NCI-H1436 (cell line): ENCODE data around the gene ACKR1.

ENCODE experiments used
- DNase-seq: peaks from one replicate; lab custom pipeline; 2025; lab: John Stamatoyannopoulos, UW

The ACKR1 gene

DNA sequence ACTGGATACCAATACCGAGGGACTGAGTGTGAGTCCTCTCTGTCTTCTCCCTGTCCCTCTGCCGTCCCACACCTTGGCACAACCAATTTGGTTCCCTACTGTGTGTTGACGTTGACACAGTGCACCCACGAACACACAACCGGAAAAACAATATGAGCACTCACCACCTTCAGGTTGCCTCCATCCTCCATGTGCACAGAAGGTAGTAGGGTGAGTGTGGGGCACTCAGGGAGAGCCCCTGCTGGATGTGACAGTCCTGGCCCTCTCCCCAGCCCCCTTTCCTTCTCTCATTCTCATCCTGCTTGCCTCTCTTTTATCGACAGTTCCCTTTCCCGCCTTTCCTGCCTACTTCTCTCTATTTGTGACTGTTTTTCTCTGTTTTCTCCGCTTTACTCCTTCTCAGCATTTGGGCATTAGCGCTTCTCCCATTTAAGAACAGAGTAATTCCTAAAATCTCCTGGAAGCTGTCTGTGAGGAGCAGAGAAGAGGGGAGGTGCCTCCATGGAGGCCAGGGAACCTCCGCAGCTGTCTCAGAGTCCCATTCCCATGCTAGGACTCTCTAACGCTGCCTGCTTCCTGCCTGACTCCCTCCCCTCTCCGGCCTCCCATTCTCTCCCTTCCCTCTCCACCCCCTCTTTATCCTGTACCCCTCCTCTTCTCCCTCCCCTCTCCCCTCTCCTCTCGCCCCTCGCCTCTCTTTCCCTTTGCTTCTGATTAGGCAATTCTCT is 16.9 kb upstream of the ACKR1 start:
- no peak for DNase-seq

DNA sequence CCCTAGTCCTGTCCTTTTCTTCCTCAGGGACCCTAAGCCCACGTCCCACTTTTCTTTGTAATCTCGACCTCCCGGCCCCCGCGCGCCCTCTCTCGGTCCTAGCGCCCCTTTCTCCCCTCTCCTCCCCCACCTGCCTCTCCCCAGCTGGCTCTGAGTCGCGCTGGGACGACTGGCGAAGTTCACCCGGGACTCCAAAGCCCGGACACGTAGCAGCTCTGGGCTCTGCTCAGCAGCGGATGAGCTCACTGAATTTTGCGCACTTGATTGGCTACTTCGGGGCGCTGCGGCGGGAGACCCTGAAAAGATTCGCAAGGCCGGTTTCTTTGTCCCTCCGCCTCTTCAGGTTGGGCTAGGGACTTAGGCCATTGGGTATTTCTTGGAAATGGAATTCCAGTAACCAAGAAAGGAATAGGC is 16.3 kb upstream of the ACKR1 start:
- DNase-seq = no peak

GRCh38 chr1:159190441-159190840 is 14.2 kb upstream of the ACKR1 start:
- no peak for DNase-seq

- DNase-seq = no peak
Observed at GRCh38 chr1:159196543-159196942, 8.1 kb upstream of the ACKR1 start.

GRCh38 chr1:159197561-159198557 is 6.8 kb upstream of the ACKR1 start:
- DNase-seq = peak; percentile 29

DNA sequence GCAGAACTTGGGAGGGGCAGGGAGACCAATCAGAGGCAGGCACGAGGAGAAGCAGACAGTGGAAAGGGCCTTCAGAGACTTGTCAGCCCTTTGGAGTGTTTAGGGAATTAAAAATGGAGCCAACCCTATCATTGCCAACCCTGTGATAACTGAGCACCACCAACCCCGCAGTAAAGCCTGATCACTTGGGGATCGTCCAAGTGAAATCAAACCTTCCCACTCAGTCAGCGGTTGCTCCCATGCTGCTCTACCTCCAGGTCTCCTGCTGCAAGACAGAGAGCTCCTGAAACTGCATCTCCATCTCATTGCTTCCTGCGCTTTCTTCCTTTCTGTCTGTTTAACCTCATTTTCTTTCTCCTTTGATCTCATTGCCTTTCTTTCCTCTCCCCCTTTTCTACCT is 4.8 kb upstream of the ACKR1 start:
- no peak for DNase-seq

GRCh38 chr1:159200769-159201168 is 3.9 kb upstream of the ACKR1 start:
- no peak for DNase-seq

DNA sequence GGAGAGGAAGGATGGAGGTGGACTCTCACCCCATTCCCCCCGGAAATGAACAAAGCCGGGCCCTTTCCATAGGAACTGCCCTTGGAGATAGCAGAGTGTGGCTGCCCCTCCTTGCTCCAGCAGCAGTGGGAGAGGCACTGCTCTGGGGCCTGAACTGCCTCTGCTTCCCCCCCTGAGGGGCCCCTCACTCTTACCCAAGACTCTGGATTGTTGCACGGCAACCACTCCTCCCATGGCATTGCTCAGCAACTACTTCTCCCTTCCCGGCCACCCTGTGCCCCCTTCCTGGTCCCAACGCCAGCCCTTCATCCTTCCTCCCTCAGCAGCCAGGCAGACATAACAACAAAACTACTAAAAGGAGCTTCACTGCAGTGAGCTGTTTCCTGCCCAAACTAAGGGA is 3.0 kb upstream of the ACKR1 start:
- DNase-seq = no peak

DNA sequence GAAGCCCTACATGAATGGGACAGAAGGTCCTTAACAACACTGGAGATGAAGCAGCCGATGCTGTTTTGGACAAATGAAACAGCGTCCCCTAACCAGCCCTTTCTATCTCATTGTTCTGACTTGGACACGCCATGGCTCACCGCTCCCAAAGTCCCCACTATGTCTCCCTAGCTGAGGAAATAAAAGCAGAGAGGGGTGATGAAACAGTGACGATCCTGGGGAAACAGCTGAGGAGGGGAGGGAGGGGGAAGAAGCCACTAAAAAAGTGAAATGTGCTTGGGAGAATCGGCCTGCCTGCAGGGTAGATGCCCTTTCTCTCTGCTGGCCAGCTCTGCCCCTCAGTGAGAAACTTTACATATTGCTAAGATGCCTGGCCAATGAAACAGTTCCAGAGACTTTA is 1.1 kb upstream of the ACKR1 start:
- DNase-seq = no peak

- DNase-seq = no peak
Observed at GRCh38 chr1:159205225-159205624, 550 bp downstream of the ACKR1 start.

- DNase-seq = no peak
Observed at GRCh38 chr1:159206110-159206509, 1.4 kb downstream of the ACKR1 start.

DNA sequence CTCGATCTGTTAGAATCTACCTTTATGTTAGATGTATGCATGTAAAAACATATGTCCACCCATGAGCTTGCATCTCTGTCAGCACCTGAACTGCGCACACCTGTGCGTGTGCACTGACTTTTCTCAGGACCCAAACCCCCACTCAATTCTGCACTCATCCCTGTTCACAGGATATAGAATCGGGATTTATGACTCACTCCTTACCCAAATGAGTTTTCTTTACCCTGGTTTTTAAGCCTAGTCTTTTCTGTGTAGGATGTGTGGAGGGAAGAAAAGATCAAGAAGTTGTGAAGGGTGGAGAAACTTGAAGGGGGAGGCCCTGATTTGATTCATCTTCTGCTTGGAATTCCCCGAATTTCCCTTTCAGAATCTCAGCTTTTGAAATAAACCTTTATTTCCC is 2.4 kb downstream of the ACKR1 start:
- no peak for DNase-seq

DNA sequence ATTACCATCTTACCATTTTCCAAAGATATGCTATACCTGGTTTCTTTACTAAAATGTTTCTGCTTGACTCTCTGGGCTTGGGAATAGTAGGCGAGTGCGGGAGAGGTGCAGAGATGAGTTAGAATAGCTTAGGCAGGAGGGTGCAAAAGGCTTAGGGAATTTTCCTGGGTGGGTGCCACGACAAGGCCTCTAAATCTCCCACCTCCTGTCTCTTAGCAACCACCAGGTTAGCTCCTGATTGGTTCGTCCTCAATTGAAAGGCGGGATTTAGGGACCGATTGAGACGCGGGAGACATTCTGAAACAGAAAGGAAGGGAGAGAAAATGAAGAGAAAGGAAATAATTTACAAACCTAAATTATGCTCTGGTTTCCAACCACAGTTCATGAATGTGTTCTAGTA is 3.1 kb downstream of the ACKR1 start:
- no peak for DNase-seq

GRCh38 chr1:159208175-159208825 is 3.6 kb downstream of the ACKR1 start:
- DNase-seq = no peak

- DNase-seq = no peak
Observed at GRCh38 chr1:159209061-159209460, 4.4 kb downstream of the ACKR1 start.

DNA sequence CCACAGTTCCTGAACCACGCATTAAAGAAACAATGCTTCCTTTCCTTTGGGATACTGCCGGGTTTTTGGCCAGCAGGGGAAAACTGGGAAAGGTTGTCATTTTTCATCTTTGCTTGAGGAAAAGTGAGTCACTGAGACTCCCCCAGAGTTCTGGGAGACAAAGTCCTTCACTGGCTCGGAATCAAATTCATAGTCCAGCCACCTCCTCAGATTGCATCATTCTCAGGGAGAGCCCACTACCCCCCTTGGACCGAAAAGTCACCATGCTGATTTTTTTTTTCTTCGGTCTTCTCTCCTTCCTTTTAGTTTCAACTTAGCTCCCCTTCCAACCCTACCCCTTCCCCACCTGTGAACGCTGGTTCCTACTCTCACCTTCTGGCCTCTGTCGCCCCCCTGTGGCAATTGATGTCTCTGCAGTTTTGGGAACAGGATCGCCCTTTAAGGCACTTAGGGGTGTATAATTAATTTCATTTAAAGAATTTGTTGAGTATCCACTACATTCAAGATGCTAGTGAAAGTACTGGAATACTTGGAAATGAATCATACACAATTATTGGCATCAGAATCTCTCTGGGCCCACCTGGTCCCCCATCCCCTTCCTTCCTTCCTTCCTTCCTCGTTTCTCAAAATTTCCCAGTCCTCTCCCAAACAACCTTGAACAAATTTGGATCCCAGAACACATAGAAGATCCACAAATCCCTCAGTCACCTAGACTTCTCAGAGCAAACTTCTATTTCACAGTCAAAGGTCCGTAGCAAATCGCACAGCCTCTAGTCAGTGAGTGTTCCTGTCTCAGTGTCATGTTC is 6.9 kb downstream of the ACKR1 start:
- peak; percentile 13 for DNase-seq

GRCh38 chr1:159212596-159212995 is 7.9 kb downstream of the ACKR1 start:
- no peak for DNase-seq

- DNase-seq = no peak
Observed at GRCh38 chr1:159214149-159214760, 9.6 kb downstream of the ACKR1 start.

- no peak for DNase-seq
Observed at GRCh38 chr1:159218649-159219636, 14.3 kb downstream of the ACKR1 start.
